ENCODE results near the gene MRTFA. TPM values are rescaled to one million over a fixed set of nuclear protein-coding genes. Genes with fewer than 3 reads are reported as not detected.

The MRTFA gene
- total and polyA plus RNA-seq, 2 of the 13 experiments (the other 11 are each of a cell fraction or from before 2014, with no cell fraction given): 2.4 to 8.2 TPM

GRCh38 chr22:40476341-40476740 is 160.2 kb downstream of the MRTFA start:
- intact Hi-C loops (cut with micrococcal nuclease; ENCODE audit: unreplicated experiment): no loop called here
- Histone ChIP-seq H3K4me1 (ENCODE audit: insufficient read depth, low read length) (peaks cover 13% of the 10 kb centered on the region), H3K79me2 (ENCODE audit: insufficient read depth, low read length) (no peaks in the 10 kb centered on the region), H3K36me3 (replicated peaks in 1 of 2; ENCODE audit: control insufficient read depth in 1 of 2, insufficient read depth in 2 of 2, low read length in 2 of 2) (peaks cover 0 to 2% of the 10 kb centered on the region in 2 experiments; a peak in 2 of 5 replicates), H2AFZ (ENCODE audit: low read length) (no peak overlapping the region), H3K9ac (ENCODE audit: insufficient read depth, low read depth, low read length) (no peak overlapping the region), H3K4me3 (replicated peaks in 1 of 3; ENCODE audit: insufficient read depth in 1 of 3, low read depth in 2 of 3, low read length in 3 of 3) (no peak overlapping the region), H3K27me3 (ENCODE audit: control insufficient read depth in 1 of 2, insufficient read depth in 2 of 2, low read length in 2 of 2) (no peaks in the 10 kb centered on the region), H4K20me1 (ENCODE audit: insufficient read depth, low read length) (no peaks in the 10 kb centered on the region), H3K27ac (ENCODE audit: extremely low read length, insufficient read depth, low read length) (no peak overlapping the region), H3K9me3 (ENCODE audit: low read length) (no peaks in the 10 kb centered on the region), H3K4me2 (ENCODE audit: low read depth, low read length) (no peak overlapping the region)
- DNase-seq (ENCODE audit: low spot score) (no peak), FAIRE-seq (no peak), ATAC-seq (no peak)
- no TSS peak for BruUV-seq (replicated peaks)
- WGBS (ENCODE audit: low lambda C conversion rate): 97% methylated on average over 4 of the region's 4 CpGs
- POLR2A ChIA-PET: no interaction called here
- no peak for TF ChIP-seq ZNF747 (CRISPR knock-in tag; IDR thresholded peaks at IDR 0.05; ENCODE audit: borderline replicate concordance)
- no peak for TF ChIP-seq SRSF1 (optimal IDR thresholded peaks at IDR 0.05; ENCODE audit: low read depth, low read length)
- TF ChIP-seq U2AF1 (optimal IDR thresholded peaks at IDR 0.05; ENCODE audit: low read depth, low read length): no peak
- no peak for TF ChIP-seq ZEB1 (IDR thresholded peaks at IDR 0.05; ENCODE audit: insufficient replicate concordance, low read depth)
- no peak for TF ChIP-seq ZNF629 (CRISPR knock-in tag; conservative IDR thresholded peaks at IDR 0.05)
- no peak for TF ChIP-seq STAG1 (CRISPR knock-in tag; IDR thresholded peaks at IDR 0.05)
- TF ChIP-seq FOXC1 (CRISPR knock-in tag; IDR thresholded peaks at IDR 0.05; ENCODE audit: borderline replicate concordance): no peak
- TF ChIP-seq ZNF234 (CRISPR knock-in tag; conservative IDR thresholded peaks at IDR 0.05): no peak
- TF ChIP-seq ZNF337 (CRISPR knock-in tag; IDR thresholded peaks at IDR 0.05; ENCODE audit: borderline replicate concordance, low read depth): no peak
- no peak for TF ChIP-seq SATB2 (CRISPR knock-in tag; IDR thresholded peaks at IDR 0.05)
- no peak for TF ChIP-seq ZNF280D (CRISPR knock-in tag; IDR thresholded peaks at IDR 0.05)
- no peak for TF ChIP-seq TBP (CRISPR knock-in tag; IDR thresholded peaks at IDR 0.05)
- no peak for TF ChIP-seq KDM1A (CRISPR knock-in tag; IDR thresholded peaks at IDR 0.05)
- TF ChIP-seq MTF1 (CRISPR knock-in tag; IDR thresholded peaks at IDR 0.05): no peak
- no peak for TF ChIP-seq GLI4 (CRISPR knock-in tag; IDR thresholded peaks at IDR 0.05; ENCODE audit: borderline replicate concordance)
- TF ChIP-seq EED (CRISPR knock-in tag; IDR thresholded peaks at IDR 0.05): no peak
- TF ChIP-seq IRX3 (CRISPR knock-in tag; IDR thresholded peaks at IDR 0.05; ENCODE audit: borderline replicate concordance, low read depth): no peak
- CTCF ChIA-PET (ENCODE audit: low intra/inter-chr PET ratio, low total read pairs): no interaction called here
- in situ Hi-C loops (cut with HindIII; ENCODE audit: extremely low pct_ligation_motif_present, low pct_unique_long_range_greater_than_20kb): no loop called here

All from HepG2 (cell line).